Measurements from ENCODE around the gene PTGES2.

PTGES2 gene

GRCh38 chr9:128162215-128163026 is 34.9 kb upstream of the PTGES2 start:
- Mint-ChIP-seq H3K4me3 (peak overlapping the region; percentile 40), H3K9me3 (no peaks in the 10 kb centered on the region), H3K27ac (ENCODE audit: low read depth) (peak overlapping the region; percentile 29), H3K36me3 (ENCODE audit: insufficient read depth) (peaks cover 15% of the 10 kb centered on the region), H3K4me1 (peaks cover 23% of the 10 kb centered on the region), H3K27me3 (no peaks in the 10 kb centered on the region)
- ATAC-seq (replicated peaks; ENCODE audit: extremely low read depth, poor library complexity, severe bottlenecking) (no peak), DNase-seq (ENCODE audit: low spot score in 2 of 2) (no peak)

GRCh38 chr9:128161215-128161902 is 33.8 kb upstream of the PTGES2 start:
- H3K9me3 Mint-ChIP-seq: no peaks in the 10 kb centered on the region
- DNase-seq (ENCODE audit: low spot score in 2 of 2) (no peak), ATAC-seq (replicated peaks; ENCODE audit: extremely low read depth, poor library complexity, severe bottlenecking) (no peak)
- H3K36me3 Mint-ChIP-seq (ENCODE audit: insufficient read depth): peaks cover 11% of the 10 kb centered on the region
- peak overlapping the region; percentile 79 for H3K4me3 Mint-ChIP-seq
- peaks cover 23% of the 10 kb centered on the region for H3K4me1 Mint-ChIP-seq
- H3K27ac Mint-ChIP-seq (ENCODE audit: low read depth): no peak overlapping the region
- no peaks in the 10 kb centered on the region for H3K27me3 Mint-ChIP-seq

DNA sequence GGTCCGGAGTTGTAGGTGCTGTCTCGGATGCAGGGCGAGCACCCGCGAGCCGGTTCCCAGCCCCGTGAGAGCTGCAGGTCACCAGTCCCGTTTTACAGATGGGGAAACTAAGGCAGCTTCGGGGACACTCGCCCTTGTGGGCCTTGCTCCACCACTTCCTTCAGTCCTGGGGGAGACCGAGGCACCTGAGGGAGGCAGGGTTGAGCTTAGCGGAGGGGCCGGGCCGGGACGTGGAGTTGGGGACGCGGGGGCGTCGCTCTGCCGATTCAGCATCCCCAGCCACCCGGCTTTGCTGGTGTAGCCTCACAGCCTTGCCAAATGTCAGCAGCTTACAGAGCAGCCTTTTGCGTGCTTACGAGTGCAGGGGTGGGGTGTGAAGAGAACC is 33.1 kb upstream of the PTGES2 start:
- Mint-ChIP-seq H3K9me3 (no peaks in the 10 kb centered on the region), H3K4me3 (peak overlapping the region; percentile 79), H3K27ac (ENCODE audit: low read depth) (no peak overlapping the region), H3K27me3 (no peaks in the 10 kb centered on the region), H3K4me1 (peaks cover 23% of the 10 kb centered on the region), H3K36me3 (ENCODE audit: insufficient read depth) (peaks cover 8% of the 10 kb centered on the region)
- ATAC-seq (replicated peaks; ENCODE audit: extremely low read depth, poor library complexity, severe bottlenecking): peak; percentile 35
- DNase-seq (ENCODE audit: low spot score in 2 of 2): no peak

- Mint-ChIP-seq H3K36me3 (ENCODE audit: insufficient read depth) (peaks cover 6% of the 10 kb centered on the region), H3K9me3 (no peaks in the 10 kb centered on the region), H3K27me3 (no peaks in the 10 kb centered on the region), H3K4me3 (peak within 1 kb of the TSS; percentile 79), H3K4me1 (peaks cover 23% of the 10 kb centered on the region), H3K27ac (ENCODE audit: low read depth) (peak within 1 kb of the TSS; percentile 53)
- ATAC-seq (replicated peaks; ENCODE audit: extremely low read depth, poor library complexity, severe bottlenecking): peak; percentile 83
- peak; percentile 74 to 84 for DNase-seq (ENCODE audit: low spot score in 2 of 2)
Observed at GRCh38 chr9:128159784-128160602, 32.5 kb upstream of the PTGES2 start, which contains the start of gene BBLN. TSS of gene BBLN (plus strand) at chr9:128160265. CDS start at chr9:128160408, 143 bp downstream.

DNA sequence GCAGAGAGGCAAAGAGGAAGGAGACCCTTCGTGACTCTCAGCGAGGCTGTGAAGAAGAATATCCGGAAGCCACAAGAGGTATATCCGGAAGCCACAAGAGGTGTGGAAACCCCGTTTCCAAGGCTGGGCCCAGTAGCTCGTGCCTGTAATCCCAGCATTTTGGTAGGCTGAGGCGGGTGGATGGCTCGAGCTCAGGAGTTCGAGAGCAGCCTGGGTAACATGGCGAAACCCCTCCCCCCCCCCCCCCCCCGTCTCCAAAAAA is 31.9 kb upstream of the PTGES2 start:
- peak; percentile 27 to 31 for DNase-seq (ENCODE audit: low spot score in 2 of 2)
- peaks cover 23% of the 10 kb centered on the region for H3K4me1 Mint-ChIP-seq
- peak overlapping the region; percentile 79 for H3K4me3 Mint-ChIP-seq
- H3K27me3 Mint-ChIP-seq: no peaks in the 10 kb centered on the region
- peaks cover 3% of the 10 kb centered on the region for H3K36me3 Mint-ChIP-seq (ENCODE audit: insufficient read depth)
- H3K9me3 Mint-ChIP-seq: no peaks in the 10 kb centered on the region
- H3K27ac Mint-ChIP-seq (ENCODE audit: low read depth): peak overlapping the region; percentile 53
- ATAC-seq (replicated peaks; ENCODE audit: extremely low read depth, poor library complexity, severe bottlenecking): peak; percentile 60

DNA sequence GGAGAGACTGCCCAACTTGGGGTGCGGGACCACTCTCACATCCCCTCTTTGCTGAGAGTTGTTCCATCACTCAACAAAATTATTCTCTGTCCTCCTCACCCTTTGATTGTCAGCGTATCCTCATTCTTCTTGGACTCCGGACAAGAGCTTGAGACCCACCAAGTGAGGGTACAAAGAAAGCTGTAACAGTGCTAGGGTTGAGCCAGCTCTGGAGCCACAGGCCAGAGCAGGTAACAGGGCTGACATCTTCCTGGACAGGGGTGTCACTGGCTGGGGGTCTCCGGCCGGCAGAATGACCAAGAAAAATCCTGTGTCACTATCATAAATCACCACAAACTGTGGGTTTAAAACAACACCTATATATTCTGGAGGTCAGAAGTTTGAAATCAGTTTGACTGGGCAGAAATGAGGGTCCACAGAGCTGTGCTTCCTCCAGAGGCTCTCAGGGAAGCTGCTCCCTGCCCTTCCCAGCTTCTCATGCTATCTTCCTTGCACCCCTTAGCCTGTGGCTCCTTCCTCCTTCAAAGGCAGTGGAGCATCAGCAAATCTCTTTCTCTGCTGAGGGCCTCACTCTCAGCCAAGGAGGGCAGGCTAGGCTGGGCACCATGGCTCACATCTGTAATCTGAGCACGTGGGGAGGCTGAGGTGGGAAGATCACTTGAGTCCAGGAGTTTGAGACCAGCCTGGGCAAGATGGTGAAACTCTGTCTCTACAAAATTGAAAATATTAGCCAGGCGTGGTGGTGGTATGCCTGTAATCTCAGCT is 28.4 kb upstream of the PTGES2 start:
- Mint-ChIP-seq H3K9me3 (no peaks in the 10 kb centered on the region), H3K27ac (ENCODE audit: low read depth) (no peak overlapping the region), H3K4me1 (peaks cover 9% of the 10 kb centered on the region), H3K36me3 (ENCODE audit: insufficient read depth) (peaks cover 1% of the 10 kb centered on the region), H3K4me3 (no peak overlapping the region), H3K27me3 (no peaks in the 10 kb centered on the region)
- DNase-seq (ENCODE audit: low spot score in 2 of 2) (no peak), ATAC-seq (replicated peaks; ENCODE audit: extremely low read depth, poor library complexity, severe bottlenecking) (no peak)

GRCh38 chr9:128153947-128154695 is 26.6 kb upstream of the PTGES2 start:
- Mint-ChIP-seq H3K4me3 (no peak overlapping the region), H3K27me3 (no peaks in the 10 kb centered on the region), H3K9me3 (no peaks in the 10 kb centered on the region), H3K4me1 (peaks cover under 1% of the 10 kb centered on the region), H3K27ac (ENCODE audit: low read depth) (no peak overlapping the region), H3K36me3 (ENCODE audit: insufficient read depth) (peaks cover 1% of the 10 kb centered on the region)
- no peak for DNase-seq (ENCODE audit: low spot score in 2 of 2)
- ATAC-seq (replicated peaks; ENCODE audit: extremely low read depth, poor library complexity, severe bottlenecking): no peak

- DNase-seq (ENCODE audit: low spot score in 2 of 2) (no peak), ATAC-seq (replicated peaks; ENCODE audit: extremely low read depth, poor library complexity, severe bottlenecking) (no peak)
- Mint-ChIP-seq H3K4me1 (no peaks in the 10 kb centered on the region), H3K27me3 (no peaks in the 10 kb centered on the region), H3K4me3 (no peak overlapping the region), H3K36me3 (ENCODE audit: insufficient read depth) (peaks cover 1% of the 10 kb centered on the region), H3K27ac (ENCODE audit: low read depth) (no peak overlapping the region), H3K9me3 (no peaks in the 10 kb centered on the region)
Observed at GRCh38 chr9:128153060-128153946, 25.8 kb upstream of the PTGES2 start.

- no peak for DNase-seq (ENCODE audit: low spot score in 2 of 2)
- ATAC-seq (replicated peaks; ENCODE audit: extremely low read depth, poor library complexity, severe bottlenecking): no peak
- no peaks in the 10 kb centered on the region for H3K4me1 Mint-ChIP-seq
- H3K4me3 Mint-ChIP-seq: no peak overlapping the region
- H3K9me3 Mint-ChIP-seq: no peaks in the 10 kb centered on the region
- no peaks in the 10 kb centered on the region for H3K27me3 Mint-ChIP-seq
- peaks cover 1% of the 10 kb centered on the region for H3K36me3 Mint-ChIP-seq (ENCODE audit: insufficient read depth)
- no peak overlapping the region for H3K27ac Mint-ChIP-seq (ENCODE audit: low read depth)
Observed at GRCh38 chr9:128152133-128153059, 24.9 kb upstream of the PTGES2 start.

- H3K9me3 Mint-ChIP-seq: no peaks in the 10 kb centered on the region
- H3K4me3 Mint-ChIP-seq: no peak overlapping the region
- no peaks in the 10 kb centered on the region for H3K4me1 Mint-ChIP-seq
- ATAC-seq (replicated peaks; ENCODE audit: extremely low read depth, poor library complexity, severe bottlenecking) (no peak), DNase-seq (ENCODE audit: low spot score in 2 of 2) (no peak)
- H3K36me3 Mint-ChIP-seq (ENCODE audit: insufficient read depth): peaks cover 1% of the 10 kb centered on the region
- no peak overlapping the region for H3K27ac Mint-ChIP-seq (ENCODE audit: low read depth)
- no peaks in the 10 kb centered on the region for H3K27me3 Mint-ChIP-seq
Observed at GRCh38 chr9:128151309-128152132, 24.0 kb upstream of the PTGES2 start.

Measured in central memory CD8-positive, alpha-beta T cell (primary cell).